GM12878 (cell line): ENCODE data around the gene HNRNPCL4.
"Not testable (repeated sequence)": the region's sequence is repeated elsewhere in the genome, so short reads cannot be mapped to it uniquely, and the experiment has no call there.

Source experiments
- ATF3 ChIP-seq: IDR thresholded peaks from 2 replicates; pipeline ENCODE4 v1.6.1; 2011; ENCODE audit warnings: low read depth, mild to moderate bottlenecking, low read length, moderate library complexity, borderline replicate concordance; ENCODE audit errors: extremely low read depth
- CHD2 ChIP-seq: IDR thresholded peaks from 2 replicates; pipeline ENCODE4 v1.6.1; 2011; ENCODE audit warnings: low read depth, low read length, improper control_type of control experiment, borderline replicate concordance
- CTCF ChIP-seq, 3 experiments: IDR thresholded peaks in 2 of 3; conservative IDR thresholded peaks in 1 of 3; 2 replicates each; pipeline ENCODE4 v1.5.1; 2011; ENCODE audit warnings: low read depth in 3 of 3, low read length in 3 of 3, mild to moderate bottlenecking in 3 of 3, control low read depth in 2 of 3, moderate library complexity in 2 of 3, inconsistent platforms in 1 of 3, mixed read lengths in 1 of 3; ENCODE audit not compliant: control insufficient read depth in 2 of 3, insufficient read depth in 1 of 3; ENCODE audit errors: extremely low read depth in 1 of 3
- E2F4 ChIP-seq: IDR thresholded peaks from 2 replicates; pipeline ENCODE4 v1.6.1; 2012; ENCODE audit warnings: low read depth, low read length, improper control_type of control experiment
- EZH2 ChIP-seq: IDR thresholded peaks from 2 replicates; pipeline ENCODE4 v1.6.1; 2012; ENCODE audit warnings: low read depth, mild to moderate bottlenecking, control low read depth, inconsistent platforms, low read length, borderline replicate concordance; ENCODE audit not compliant: control insufficient read depth
- FOXM1 ChIP-seq: IDR thresholded peaks from 2 replicates; pipeline ENCODE4 v1.6.1; 2012; ENCODE audit warnings: low read depth, mild to moderate bottlenecking, inconsistent platforms, low read length, moderate library complexity
- GABPA ChIP-seq: IDR thresholded peaks from 2 replicates; pipeline ENCODE4 v1.6.1; 2014; ENCODE audit warnings: antibody characterized with exemption, low read depth, mild to moderate bottlenecking, inconsistent platforms
- LARP7 ChIP-seq: fragments of 450-650 bp; IDR thresholded peaks from 2 replicates; pipeline ENCODE4 v1.6.1; 2017; ENCODE audit warnings: mild to moderate bottlenecking
- NFIC ChIP-seq: IDR thresholded peaks from 2 replicates; pipeline ENCODE4 v1.6.1; 2012; ENCODE audit warnings: low read depth, mild to moderate bottlenecking, inconsistent platforms, low read length, moderate library complexity
- PBX3 ChIP-seq: IDR thresholded peaks from 2 replicates; pipeline ENCODE4 v1.6.1; 2011; ENCODE audit warnings: mild to moderate bottlenecking, low read depth, low read length, moderate library complexity; ENCODE audit not compliant: insufficient replicate concordance
- POLR2AphosphoS5 ChIP-seq: IDR thresholded peaks from 2 replicates; pipeline ENCODE4 v1.6.1; 2011; ENCODE audit warnings: mild to moderate bottlenecking, low read length, inconsistent platforms
- RAD21 ChIP-seq: IDR thresholded peaks from 2 replicates; pipeline ENCODE4 v1.6.1; 2011; ENCODE audit warnings: mild to moderate bottlenecking, low read depth, low read length, moderate library complexity; ENCODE audit not compliant: insufficient read depth
- TCF3 ChIP-seq: IDR thresholded peaks from 2 replicates; pipeline ENCODE4 v1.6.1; 2012; ENCODE audit warnings: low read depth, mild to moderate bottlenecking, low read length, borderline replicate concordance; ENCODE audit not compliant: insufficient read depth

- not testable (repeated sequence) for TF ChIP-seq CTCF (IDR thresholded peaks at IDR 0.05 in 2 of 3, conservative IDR thresholded peaks at IDR 0.05 in 1 of 3; ENCODE audit: control insufficient read depth in 2 of 3, extremely low read depth in 1 of 3, insufficient read depth in 1 of 3, low read depth in 3 of 3, low read length in 3 of 3); POLR2AphosphoS5; ATF3; TCF3; RAD21; EZH2; LARP7; FOXM1; E2F4; GABPA; CHD2; PBX3; NFIC
Observed at GRCh38 chr1:13171548-13171947, 6.1 kb upstream of the HNRNPCL4 start, which contains the start of gene PRAMEF9.
